ENCODE data around the gene PRR5L. TPM values are rescaled to one million over a fixed set of nuclear protein-coding genes. Genes with fewer than 3 reads are reported as not detected.

The PRR5L gene
- polyA plus RNA-seq, 3 donors, result 3.5 to 16.0 (median 7.4) TPM

GRCh38 chr11:36447514-36447913 lies 151.4 kb downstream of the PRR5L start:
- no peak overlapping the region for H3K4me2 ChIP-seq (replicated peaks; ENCODE audit: extremely low read depth, low read length, poor library complexity, severe bottlenecking)
- no peak overlapping the region for H3K4me3 Mint-ChIP-seq
- no peak overlapping the region for H3K27ac ChIP-seq (ENCODE audit: low read depth in 1 of 2, low read length in 2 of 2)
- peaks cover 19 to 31% of the 10 kb centered on the region in 2 donors for H3K4me1 ChIP-seq (ENCODE audit: control insufficient read depth in 1 of 2, insufficient read depth in 2 of 2, low read length in 2 of 2)
- no peak overlapping the region for H3K9ac ChIP-seq (ENCODE audit: insufficient read depth, low read length, poor library complexity, severe bottlenecking)
- H3K4me3 ChIP-seq (replicated peaks in 1 of 3; ENCODE audit: low read depth in 2 of 3, low read length in 3 of 3), result no peak overlapping the region
- H3K9me3 ChIP-seq (replicated peaks in 1 of 2; ENCODE audit: control insufficient read depth in 1 of 2, insufficient read depth in 1 of 2, low read length in 2 of 2), result no peaks in the 10 kb centered on the region
- no peaks in the 10 kb centered on the region for H3K36me3 ChIP-seq (replicated peaks in 1 of 2; ENCODE audit: control insufficient read depth in 1 of 2, insufficient read depth in 2 of 2, low read length in 2 of 2)
- no peak for DNase-seq
- H3K27me3 Mint-ChIP-seq (ENCODE audit: low read depth in 3 of 3), result peaks cover 0 to 2% (median 2%) of the 10 kb centered on the region in 3 donors
- intact Hi-C loops (cut with micrococcal nuclease), result no loop called here
- H3K27ac Mint-ChIP-seq, result no peak overlapping the region
- H3K9me3 Mint-ChIP-seq, result no peaks in the 10 kb centered on the region
- H4K20me1 ChIP-seq (ENCODE audit: insufficient read depth, low read length), result no peaks in the 10 kb centered on the region
- no peaks in the 10 kb centered on the region for H3K79me2 ChIP-seq (ENCODE audit: insufficient read depth, low read length)
- peaks cover 27 to 31% of the 10 kb centered on the region in 2 donors for H3K36me3 Mint-ChIP-seq
- WGBS (ENCODE audit: insufficient coverage), result 100% methylated on average over 2 of the region's 2 CpGs
- peaks cover 38% of the 10 kb centered on the region for H3K4me1 Mint-ChIP-seq
- TF ChIP-seq, protein P1, sequence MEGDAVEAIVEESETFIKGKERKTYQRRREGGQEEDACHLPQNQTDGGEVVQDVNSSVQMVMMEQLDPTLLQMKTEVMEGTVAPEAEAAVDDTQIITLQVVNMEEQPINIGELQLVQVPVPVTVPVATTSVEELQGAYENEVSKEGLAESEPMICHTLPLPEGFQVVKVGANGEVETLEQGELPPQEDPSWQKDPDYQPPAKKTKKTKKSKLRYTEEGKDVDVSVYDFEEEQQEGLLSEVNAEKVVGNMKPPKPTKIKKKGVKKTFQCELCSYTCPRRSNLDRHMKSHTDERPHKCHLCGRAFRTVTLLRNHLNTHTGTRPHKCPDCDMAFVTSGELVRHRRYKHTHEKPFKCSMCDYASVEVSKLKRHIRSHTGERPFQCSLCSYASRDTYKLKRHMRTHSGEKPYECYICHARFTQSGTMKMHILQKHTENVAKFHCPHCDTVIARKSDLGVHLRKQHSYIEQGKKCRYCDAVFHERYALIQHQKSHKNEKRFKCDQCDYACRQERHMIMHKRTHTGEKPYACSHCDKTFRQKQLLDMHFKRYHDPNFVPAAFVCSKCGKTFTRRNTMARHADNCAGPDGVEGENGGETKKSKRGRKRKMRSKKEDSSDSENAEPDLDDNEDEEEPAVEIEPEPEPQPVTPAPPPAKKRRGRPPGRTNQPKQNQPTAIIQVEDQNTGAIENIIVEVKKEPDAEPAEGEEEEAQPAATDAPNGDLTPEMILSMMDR (IDR thresholded peaks at IDR 0.05), result no peak
- no peak overlapping the region for H2AFZ ChIP-seq (ENCODE audit: insufficient read depth, low read depth, low read length, poor library complexity, severe bottlenecking)
- no peaks in the 10 kb centered on the region for H3K27me3 ChIP-seq (ENCODE audit: control insufficient read depth in 2 of 2, insufficient read depth in 2 of 2, low read length in 2 of 2)

- H3K4me1 Mint-ChIP-seq, result peaks cover 42% of the 10 kb centered on the region
- H3K36me3 Mint-ChIP-seq, result peaks cover 25 to 31% of the 10 kb centered on the region in 2 donors
- Histone ChIP-seq H2AFZ (ENCODE audit: insufficient read depth, low read depth, low read length, poor library complexity, severe bottlenecking) (no peak overlapping the region), H3K27me3 (ENCODE audit: control insufficient read depth in 2 of 2, insufficient read depth in 2 of 2, low read length in 2 of 2) (no peaks in the 10 kb centered on the region), H3K36me3 (replicated peaks in 1 of 2; ENCODE audit: control insufficient read depth in 1 of 2, insufficient read depth in 2 of 2, low read length in 2 of 2) (no peaks in the 10 kb centered on the region), H3K27ac (ENCODE audit: low read depth in 1 of 2, low read length in 2 of 2) (no peak overlapping the region), H3K9ac (ENCODE audit: insufficient read depth, low read length, poor library complexity, severe bottlenecking) (no peak overlapping the region), H3K4me2 (replicated peaks; ENCODE audit: extremely low read depth, low read length, poor library complexity, severe bottlenecking) (no peak overlapping the region), H3K9me3 (replicated peaks in 1 of 2; ENCODE audit: control insufficient read depth in 1 of 2, insufficient read depth in 1 of 2, low read length in 2 of 2) (no peaks in the 10 kb centered on the region), H4K20me1 (ENCODE audit: insufficient read depth, low read length) (no peaks in the 10 kb centered on the region), H3K4me1 (ENCODE audit: control insufficient read depth in 1 of 2, insufficient read depth in 2 of 2, low read length in 2 of 2) (peaks cover 19 to 33% of the 10 kb centered on the region in 2 donors), H3K79me2 (ENCODE audit: insufficient read depth, low read length) (no peaks in the 10 kb centered on the region), H3K4me3 (replicated peaks in 1 of 3; ENCODE audit: low read depth in 2 of 3, low read length in 3 of 3) (no peak overlapping the region)
- H3K9me3 Mint-ChIP-seq, result no peaks in the 10 kb centered on the region
- no peak overlapping the region for H3K27ac Mint-ChIP-seq
- 89% methylated on average over 4 of the region's 8 CpGs for WGBS (ENCODE audit: insufficient coverage)
- TF ChIP-seq, protein P1 (IDR thresholded peaks at IDR 0.05), result no peak
- peaks cover 0 to 2% (median 2%) of the 10 kb centered on the region in 3 donors for H3K27me3 Mint-ChIP-seq (ENCODE audit: low read depth in 3 of 3)
- intact Hi-C loops (cut with micrococcal nuclease), result no loop called here
- H3K4me3 Mint-ChIP-seq, result no peak overlapping the region
- DNase-seq, result no peak
Measured at GRCh38 chr11:36447947-36448346, 151.9 kb downstream of the PRR5L start.

Data from CD14-positive monocyte (primary cell).